HepG2 (cell line): ENCODE measurements around the gene CD164L2. TPM values are rescaled to one million over a fixed set of nuclear protein-coding genes. Genes with fewer than 3 reads are reported as not detected.

Experiments used
- ATAC-seq: fragments of 200-7000 bp; cut with Tn5 transposase; 3 replicates; pipeline ENCODE4 v1.9.1; 2020; ENCODE audit warnings: mild to moderate bottlenecking, moderate library complexity
- BruUV-seq: library from RNA; stranded (reverse); fragments of 400-500 nt; replicated peaks from 2 replicates; lab custom pipeline; 2021; lab: Mats Ljungman, UMichigan
- CTCF ChIA-PET: fragments of 300-600 bp; formaldehyde crosslinking; extraction: SDS; loops from one replicate; lab custom pipeline; 2021; ENCODE audit warnings: low total read pairs, inconsistent platforms, low intra/inter-chr PET ratio; lab: Yijun Ruan, JAX
- POLR2A ChIA-PET: fragments of 350-600 bp; sonication (Branson Sonifier 250); formaldehyde crosslinking; loops from one replicate; lab custom pipeline; 2020; ENCODE audit warnings: antibody characterized with exemption, inconsistent platforms; lab: Yijun Ruan, JAX
- DNase-seq: peaks from one replicate; pipeline ENCODE4 v3.0.0-alpha.2; 2015; ENCODE audit warnings: low spot score
- FAIRE-seq: peaks from 3 replicates; lab custom pipeline; 2011; peaks lifted over from hg19 to GRCh38; lab: Jason Lieb, UNC
- H2AFZ ChIP-seq: one replicate; pipeline ENCODE4 v1.6.1; 2011; ENCODE audit warnings: low read length, inconsistent platforms
- H3K27ac ChIP-seq: fragments of 300-600 bp; 3 replicates; pipeline ENCODE4 v1.8.0; 2011; ENCODE audit warnings: mixed run types, mild to moderate bottlenecking, mixed read lengths, low read length, inconsistent platforms; ENCODE audit not compliant: insufficient read depth; ENCODE audit errors: extremely low read length
- H3K27me3 ChIP-seq, 2 experiments: fragments of 200-600 bp in 1 of 2; 2 replicates in 1 of 2; 3 replicates in 1 of 2; pipeline versions ENCODE4 v1.6.0 to v1.8.0; 2011; ENCODE audit warnings: low read length in 2 of 2, mild to moderate bottlenecking in 2 of 2, moderate library complexity in 2 of 2, inconsistent platforms in 1 of 2; ENCODE audit not compliant: insufficient read depth in 2 of 2, control insufficient read depth in 1 of 2
- H3K36me3 ChIP-seq, 2 experiments: fragments of 200-600 bp in 1 of 2; replicated peaks in 1 of 2; 2 replicates in 1 of 2; 3 replicates in 1 of 2; pipeline versions ENCODE4 v1.5.1 to v1.8.0; 2011; ENCODE audit warnings: low read length in 2 of 2, inconsistent platforms in 1 of 2; ENCODE audit not compliant: insufficient read depth in 2 of 2, control insufficient read depth in 1 of 2
- H3K4me1 ChIP-seq: 2 replicates; pipeline ENCODE4 v1.5.1; 2012; ENCODE audit warnings: low read length, inconsistent platforms; ENCODE audit not compliant: insufficient read depth
- H3K4me2 ChIP-seq: 2 replicates; pipeline ENCODE4 v1.6.0; 2011; ENCODE audit warnings: low read depth, low read length, inconsistent platforms
- H3K4me3 ChIP-seq, 3 experiments: fragments of 200-600 bp in 1 of 3; sonication (generic), shearing (Covaris generic) in 1 of 3; replicated peaks in 1 of 3; 2 replicates each; pipeline ENCODE4 v1.5.1; 2011 to 2016; ENCODE audit warnings: low read length in 3 of 3, inconsistent platforms in 2 of 3, low read depth in 2 of 3, mild to moderate bottlenecking in 2 of 3, control low read depth in 1 of 3, mixed read lengths in 1 of 3; ENCODE audit not compliant: insufficient read depth in 1 of 3
- H3K79me2 ChIP-seq: one replicate; pipeline ENCODE4 v1.6.1; 2011; ENCODE audit warnings: low read length, inconsistent platforms; ENCODE audit not compliant: insufficient read depth
- H3K9ac ChIP-seq: 2 replicates; pipeline ENCODE4 v1.6.0; 2011; ENCODE audit warnings: mild to moderate bottlenecking, low read depth, low read length, inconsistent platforms; ENCODE audit not compliant: insufficient read depth
- H3K9me3 ChIP-seq: 2 replicates; pipeline ENCODE4 v1.5.1; 2012; ENCODE audit warnings: mild to moderate bottlenecking, low read length
- H4K20me1 ChIP-seq: 2 replicates; pipeline ENCODE4 v1.6.0; 2011; ENCODE audit warnings: inconsistent platforms, mild to moderate bottlenecking, low read length, moderate library complexity; ENCODE audit not compliant: insufficient read depth
- CEBPB ChIP-seq: IDR thresholded peaks from 2 replicates; pipeline ENCODE4 v1.6.1; 2011; ENCODE audit warnings: low read depth, low read length, improper control_type of control experiment, borderline replicate concordance
- HNF4A ChIP-seq: sonication (generic); formaldehyde crosslinking; IDR thresholded peaks from 2 replicates; pipeline ENCODE4 v1.4.0; 2020; ENCODE audit warnings: missing genetic modification reagents
- MEIS1 ChIP-seq: sonication (generic); formaldehyde crosslinking; IDR thresholded peaks from 2 replicates; pipeline ENCODE4 v1.9.0; 2021; ENCODE audit warnings: mild to moderate bottlenecking, missing genetic modification reagents, moderate library complexity, borderline replicate concordance
- NCOA5 ChIP-seq: sonication (generic); formaldehyde crosslinking; IDR thresholded peaks from 2 replicates; pipeline ENCODE4 v1.4.0; 2020; ENCODE audit warnings: missing genetic modification reagents
- ZNF547 ChIP-seq: sonication (generic); formaldehyde crosslinking; IDR thresholded peaks from 2 replicates; pipeline ENCODE4 v1.5.1; 2020; ENCODE audit warnings: mild to moderate bottlenecking, missing genetic modification reagents
- WGBS: methylation state at CpG from one replicate; pipeline ENCODE4 v1.1.6; 2017; ENCODE audit warnings: low lambda C conversion rate; 5-methylcytosine and 5-hydroxymethylcytosine counted together
- in situ Hi-C: cut with HindIII; loops from 2 replicates; pipeline ENCODE4 v1.10.0; 2017; ENCODE audit warnings: low pct_unique_long_range_greater_than_20kb; ENCODE audit not compliant: extremely low pct_ligation_motif_present
- intact Hi-C: fragments of 100-400 bp; cut with micrococcal nuclease; formaldehyde crosslinking; loops from one replicate; pipeline ENCODE4 v1.10.0; 2022; ENCODE audit not compliant: unreplicated experiment
- polyA plus RNA-seq, 8 experiments: library from polyadenylated mRNA; depleted of rRNA in 3 of 8; stranded (reverse) in 7 of 8; unstranded in 1 of 8; fragments of >200 nt; fragmentation: Illumina TruSeq in 4 of 8; extraction: Trizol in 4 of 8; gene quantifications; 2 replicates each; pipeline versions ENCODE4 v1.2.1 to v1.2.3, GENCODE V29; 2011 to 2016; ENCODE audit warnings: low read depth in 4 of 8, missing spikeins in 1 of 8, mixed read lengths in 1 of 8; ENCODE audit not compliant: insufficient read depth in 1 of 8
- total RNA-seq, 5 experiments: library from RNA; depleted of rRNA; stranded (reverse); fragments of >200 nt; fragmentation: Illumina TruSeq; extraction: Trizol; gene quantifications; 2 replicates each; pipeline ENCODE4 v1.2.3, GENCODE V29; 2016; ENCODE audit warnings: low read depth in 1 of 5
- TF ChIP-seq, protein P1 (sequence below): sonication (generic); formaldehyde crosslinking; IDR thresholded peaks from 2 replicates; pipeline ENCODE4 v1.4.0; 2020; ENCODE audit warnings: missing genetic modification reagents
- TF ChIP-seq, protein P2 (sequence below), 2 experiments: fragments of 450-650 bp in 1 of 2; sonication (generic) in 1 of 2; formaldehyde crosslinking in 1 of 2; IDR thresholded peaks; 2 replicates each; pipeline versions ENCODE4 v1.6.1 to v1.8.0; 2016 to 2022; ENCODE audit warnings: antibody characterized with exemption in 1 of 2, mild to moderate bottlenecking in 1 of 2, missing genetic modification reagents in 1 of 2
- TF ChIP-seq, protein P3 (sequence below): sonication (generic); formaldehyde crosslinking; IDR thresholded peaks from 2 replicates; pipeline ENCODE4 v1.9.0; 2021; ENCODE audit warnings: missing genetic modification reagents, mild to moderate bottlenecking, borderline replicate concordance

The CD164L2 gene
- total and polyA plus RNA-seq, 2 of the 13 experiments (the other 11 are each of a cell fraction or from before 2014, with no cell fraction given), result not detected

DNA sequence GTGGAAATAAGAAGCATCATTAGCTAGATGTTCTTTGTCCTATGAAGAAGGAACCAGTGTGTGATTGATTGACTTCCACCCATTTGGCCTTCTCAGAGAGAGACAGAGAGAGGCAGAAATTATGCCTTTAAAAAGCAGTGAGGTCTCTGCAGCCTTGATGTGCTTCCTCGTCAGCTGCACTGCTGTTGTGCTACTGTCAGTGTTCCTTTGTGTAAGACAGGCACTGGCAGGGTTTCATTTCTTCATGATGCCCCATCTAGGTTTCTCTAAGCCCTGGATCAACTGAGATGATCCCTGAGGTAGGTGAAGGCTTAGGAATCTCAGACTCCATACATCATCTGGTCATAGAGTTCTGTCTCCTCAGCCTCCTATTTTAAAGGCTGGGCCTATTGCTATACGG, 44.2 kb upstream of the CD164L2 start:
- Histone ChIP-seq H3K36me3 (peaks cover 16 to 40% of the 10 kb centered on the region in 2 experiments), H3K4me2 (no peak overlapping the region), H3K9ac (no peak overlapping the region), H2AFZ (no peak overlapping the region), H3K27me3 (no peaks in the 10 kb centered on the region), H3K79me2 (peaks cover 14% of the 10 kb centered on the region), H3K4me1 (peaks cover 38% of the 10 kb centered on the region), H3K4me3 (no peak overlapping the region), H3K9me3 (no peaks in the 10 kb centered on the region), H3K27ac (no peak overlapping the region), H4K20me1 (peaks cover 4% of the 10 kb centered on the region)
- no peak for DNase-seq
- ATAC-seq, result no peak
- POLR2A ChIA-PET, result no interaction called here
- CTCF ChIA-PET, result no interaction called here
- BruUV-seq, result no TSS peak
- intact Hi-C loops, result no loop called here
- no peak for FAIRE-seq
- 91% methylated on average over 2 of the region's 2 CpGs for WGBS
- in situ Hi-C loops, result no loop called here
- TF ChIP-seq CEBPB (no peak), MEIS1 (CRISPR knock-in tag) (no peak), ZNF547 (CRISPR knock-in tag) (no peak), HNF4A (CRISPR knock-in tag) (no peak), NCOA5 (CRISPR knock-in tag) (no peak)
- TF ChIP-seq, protein P1, sequence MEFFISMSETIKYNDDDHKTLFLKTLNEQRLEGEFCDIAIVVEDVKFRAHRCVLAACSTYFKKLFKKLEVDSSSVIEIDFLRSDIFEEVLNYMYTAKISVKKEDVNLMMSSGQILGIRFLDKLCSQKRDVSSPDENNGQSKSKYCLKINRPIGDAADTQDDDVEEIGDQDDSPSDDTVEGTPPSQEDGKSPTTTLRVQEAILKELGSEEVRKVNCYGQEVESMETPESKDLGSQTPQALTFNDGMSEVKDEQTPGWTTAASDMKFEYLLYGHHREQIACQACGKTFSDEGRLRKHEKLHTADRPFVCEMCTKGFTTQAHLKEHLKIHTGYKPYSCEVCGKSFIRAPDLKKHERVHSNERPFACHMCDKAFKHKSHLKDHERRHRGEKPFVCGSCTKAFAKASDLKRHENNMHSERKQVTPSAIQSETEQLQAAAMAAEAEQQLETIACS (CRISPR knock-in tag), result no peak
- TF ChIP-seq, protein P2, sequence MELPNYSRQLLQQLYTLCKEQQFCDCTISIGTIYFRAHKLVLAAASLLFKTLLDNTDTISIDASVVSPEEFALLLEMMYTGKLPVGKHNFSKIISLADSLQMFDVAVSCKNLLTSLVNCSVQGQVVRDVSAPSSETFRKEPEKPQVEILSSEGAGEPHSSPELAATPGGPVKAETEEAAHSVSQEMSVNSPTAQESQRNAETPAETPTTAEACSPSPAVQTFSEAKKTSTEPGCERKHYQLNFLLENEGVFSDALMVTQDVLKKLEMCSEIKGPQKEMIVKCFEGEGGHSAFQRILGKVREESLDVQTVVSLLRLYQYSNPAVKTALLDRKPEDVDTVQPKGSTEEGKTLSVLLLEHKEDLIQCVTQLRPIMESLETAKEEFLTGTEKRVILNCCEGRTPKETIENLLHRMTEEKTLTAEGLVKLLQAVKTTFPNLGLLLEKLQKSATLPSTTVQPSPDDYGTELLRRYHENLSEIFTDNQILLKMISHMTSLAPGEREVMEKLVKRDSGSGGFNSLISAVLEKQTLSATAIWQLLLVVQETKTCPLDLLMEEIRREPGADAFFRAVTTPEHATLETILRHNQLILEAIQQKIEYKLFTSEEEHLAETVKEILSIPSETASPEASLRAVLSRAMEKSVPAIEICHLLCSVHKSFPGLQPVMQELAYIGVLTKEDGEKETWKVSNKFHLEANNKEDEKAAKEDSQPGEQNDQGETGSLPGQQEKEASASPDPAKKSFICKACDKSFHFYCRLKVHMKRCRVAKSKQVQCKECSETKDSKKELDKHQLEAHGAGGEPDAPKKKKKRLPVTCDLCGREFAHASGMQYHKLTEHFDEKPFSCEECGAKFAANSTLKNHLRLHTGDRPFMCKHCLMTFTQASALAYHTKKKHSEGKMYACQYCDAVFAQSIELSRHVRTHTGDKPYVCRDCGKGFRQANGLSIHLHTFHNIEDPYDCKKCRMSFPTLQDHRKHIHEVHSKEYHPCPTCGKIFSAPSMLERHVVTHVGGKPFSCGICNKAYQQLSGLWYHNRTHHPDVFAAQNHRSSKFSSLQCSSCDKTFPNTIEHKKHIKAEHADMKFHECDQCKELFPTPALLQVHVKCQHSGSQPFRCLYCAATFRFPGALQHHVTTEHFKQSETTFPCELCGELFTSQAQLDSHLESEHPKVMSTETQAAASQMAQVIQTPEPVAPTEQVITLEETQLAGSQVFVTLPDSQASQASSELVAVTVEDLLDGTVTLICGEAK (IDR thresholded peaks at IDR 0.05), result no peak
- TF ChIP-seq, protein P2 (CRISPR knock-in tag; IDR thresholded peaks at IDR 0.05), result no peak
- TF ChIP-seq, protein P3, sequence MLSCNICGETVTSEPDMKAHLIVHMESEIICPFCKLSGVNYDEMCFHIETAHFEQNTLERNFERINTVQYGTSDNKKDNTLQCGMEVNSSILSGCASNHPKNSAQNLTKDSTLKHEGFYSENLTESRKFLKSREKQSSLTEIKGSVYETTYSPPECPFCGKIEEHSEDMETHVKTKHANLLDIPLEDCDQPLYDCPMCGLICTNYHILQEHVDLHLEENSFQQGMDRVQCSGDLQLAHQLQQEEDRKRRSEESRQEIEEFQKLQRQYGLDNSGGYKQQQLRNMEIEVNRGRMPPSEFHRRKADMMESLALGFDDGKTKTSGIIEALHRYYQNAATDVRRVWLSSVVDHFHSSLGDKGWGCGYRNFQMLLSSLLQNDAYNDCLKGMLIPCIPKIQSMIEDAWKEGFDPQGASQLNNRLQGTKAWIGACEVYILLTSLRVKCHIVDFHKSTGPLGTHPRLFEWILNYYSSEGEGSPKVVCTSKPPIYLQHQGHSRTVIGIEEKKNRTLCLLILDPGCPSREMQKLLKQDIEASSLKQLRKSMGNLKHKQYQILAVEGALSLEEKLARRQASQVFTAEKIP (CRISPR knock-in tag), result no peak
